Central memory CD8-positive, alpha-beta T cell (primary cell): ENCODE measurements around the gene REEP6.

Experiments used
- ATAC-seq: fragments of 150-1000 bp; cut with Tn5 transposase; replicated peaks from 2 replicates; pipeline ENCODE4 v1.10.0; 2022; ENCODE audit warnings: mild to moderate bottlenecking, moderate FRiP score, moderate number of reproducible peaks; ENCODE audit not compliant: poor library complexity, severe bottlenecking; ENCODE audit errors: extremely low read depth
- DNase-seq, 2 donors: peaks; one replicate each; pipeline ENCODE4 v3.0.0; 2021; ENCODE audit warnings: low spot score in 2 of 2
- H3K27ac Mint-ChIP-seq: one replicate; pipeline ENCODE4 v1.8.0; 2022; ENCODE audit warnings: low read depth, mild to moderate bottlenecking, moderate library complexity, mixed read lengths
- H3K27me3 Mint-ChIP-seq: one replicate; pipeline ENCODE4 v1.8.0; 2022; ENCODE audit warnings: mixed read lengths
- H3K36me3 Mint-ChIP-seq: one replicate; pipeline ENCODE4 v1.8.0; 2022; ENCODE audit warnings: mild to moderate bottlenecking, moderate library complexity, mixed read lengths; ENCODE audit not compliant: insufficient read depth
- H3K4me1 Mint-ChIP-seq: one replicate; pipeline ENCODE4 v1.8.0; 2022; ENCODE audit warnings: mixed read lengths
- H3K4me3 Mint-ChIP-seq: one replicate; pipeline ENCODE4 v1.8.0; 2022; ENCODE audit warnings: mild to moderate bottlenecking, moderate library complexity, mixed read lengths
- H3K9me3 Mint-ChIP-seq: one replicate; pipeline ENCODE4 v1.8.0; 2022; ENCODE audit warnings: mixed read lengths

Gene REEP6

DNA sequence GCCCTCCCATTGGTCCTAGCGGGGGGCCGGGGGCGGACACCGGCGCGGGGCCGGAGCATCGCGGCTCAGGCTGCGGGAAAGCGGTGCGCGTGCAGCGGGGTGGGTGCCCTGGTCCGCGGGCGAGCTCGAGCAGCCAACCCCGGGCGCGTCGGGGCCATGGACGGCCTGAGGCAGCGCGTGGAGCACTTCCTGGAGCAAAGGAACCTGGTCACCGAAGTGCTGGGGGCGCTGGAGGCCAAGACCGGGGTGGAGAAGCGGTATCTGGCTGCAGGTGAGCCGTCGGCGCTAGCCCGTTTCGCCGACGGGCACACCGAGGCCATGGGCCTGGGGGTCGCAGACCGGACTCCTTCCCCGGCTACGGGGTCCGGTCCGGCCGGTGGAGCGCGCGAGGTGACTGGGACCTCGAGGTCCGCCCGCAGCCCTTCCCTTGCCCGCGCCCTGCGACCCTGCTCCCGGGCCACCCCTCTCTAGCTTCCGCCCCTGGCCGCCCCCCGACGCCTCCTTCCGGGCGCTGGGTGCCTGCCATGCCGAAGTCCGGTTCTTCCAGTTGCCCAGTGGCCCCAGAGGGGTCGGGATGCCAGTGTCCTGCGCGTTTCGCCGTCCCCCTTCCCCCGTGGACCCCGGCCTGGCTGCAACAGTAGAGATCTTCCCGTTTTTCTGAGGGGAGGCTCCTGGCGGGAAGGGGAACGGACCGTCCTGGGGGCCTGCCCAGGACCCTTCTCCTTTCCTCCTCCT is at the start of gene REEP6:
TSS of gene REEP6 (plus strand) at position 68 of the 735 bp plus-strand sequence. CDS start at position 157, 89 bp downstream.
- peak; percentile 15 for ATAC-seq

DNA sequence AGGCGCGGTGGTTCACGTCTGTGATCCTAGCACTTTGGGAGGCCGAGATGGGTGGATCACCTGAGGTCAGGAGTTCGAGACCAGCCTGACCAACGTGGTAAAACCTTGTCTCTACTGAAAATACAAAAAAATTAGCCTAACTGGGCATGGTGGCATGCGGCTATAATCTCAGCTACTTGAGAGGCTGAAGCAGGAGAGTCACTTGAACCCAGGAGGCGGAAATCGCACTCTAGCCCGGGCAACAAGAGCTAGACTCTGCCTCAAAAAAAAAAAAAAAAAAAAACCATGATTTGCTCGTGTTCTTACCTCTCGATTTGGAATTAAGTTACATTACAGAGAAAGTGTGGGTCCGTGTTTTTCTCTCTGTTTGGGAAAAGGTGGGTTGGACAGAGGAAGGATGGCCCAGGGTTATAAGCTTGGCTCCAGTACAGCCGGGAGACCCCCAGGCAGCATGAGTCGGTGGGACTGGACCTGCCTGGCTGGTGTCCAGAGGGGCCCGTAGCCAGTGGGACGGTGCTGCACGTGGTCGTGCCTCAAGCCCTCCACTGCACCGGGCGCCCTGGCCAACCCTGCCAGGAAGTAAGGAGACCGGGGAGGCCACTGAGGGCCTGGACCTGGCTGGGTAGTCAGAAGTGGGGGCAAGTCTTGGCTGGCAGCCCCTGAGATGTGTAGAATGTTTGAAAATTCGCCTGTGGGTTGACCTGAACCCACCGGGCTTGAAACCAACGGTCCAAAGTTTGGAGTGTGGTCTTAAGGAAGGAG is 49.1 kb upstream of the REEP6 start:
- DNase-seq (no peak), ATAC-seq (no peak)
- H3K27ac Mint-ChIP-seq, result no peak overlapping the region
- peaks cover under 1% of the 10 kb centered on the region for H3K27me3 Mint-ChIP-seq
- peaks cover 59% of the 10 kb centered on the region for H3K36me3 Mint-ChIP-seq
- peak overlapping the region; percentile 98 for H3K4me3 Mint-ChIP-seq
- peaks cover 28% of the 10 kb centered on the region for H3K4me1 Mint-ChIP-seq
- H3K9me3 Mint-ChIP-seq, result no peaks in the 10 kb centered on the region

More for the DNA sequence above, at the start of gene REEP6:
- DNase-seq, result no peak
- Mint-ChIP-seq H3K9me3 (no peaks in the 10 kb centered on the region), H3K27ac (peak within 1 kb of the TSS; percentile 35), H3K27me3 (no peaks in the 10 kb centered on the region), H3K4me1 (peaks cover 18% of the 10 kb centered on the region), H3K4me3 (peak within 1 kb of the TSS; percentile 82), H3K36me3 (peaks cover 5% of the 10 kb centered on the region)

DNA sequence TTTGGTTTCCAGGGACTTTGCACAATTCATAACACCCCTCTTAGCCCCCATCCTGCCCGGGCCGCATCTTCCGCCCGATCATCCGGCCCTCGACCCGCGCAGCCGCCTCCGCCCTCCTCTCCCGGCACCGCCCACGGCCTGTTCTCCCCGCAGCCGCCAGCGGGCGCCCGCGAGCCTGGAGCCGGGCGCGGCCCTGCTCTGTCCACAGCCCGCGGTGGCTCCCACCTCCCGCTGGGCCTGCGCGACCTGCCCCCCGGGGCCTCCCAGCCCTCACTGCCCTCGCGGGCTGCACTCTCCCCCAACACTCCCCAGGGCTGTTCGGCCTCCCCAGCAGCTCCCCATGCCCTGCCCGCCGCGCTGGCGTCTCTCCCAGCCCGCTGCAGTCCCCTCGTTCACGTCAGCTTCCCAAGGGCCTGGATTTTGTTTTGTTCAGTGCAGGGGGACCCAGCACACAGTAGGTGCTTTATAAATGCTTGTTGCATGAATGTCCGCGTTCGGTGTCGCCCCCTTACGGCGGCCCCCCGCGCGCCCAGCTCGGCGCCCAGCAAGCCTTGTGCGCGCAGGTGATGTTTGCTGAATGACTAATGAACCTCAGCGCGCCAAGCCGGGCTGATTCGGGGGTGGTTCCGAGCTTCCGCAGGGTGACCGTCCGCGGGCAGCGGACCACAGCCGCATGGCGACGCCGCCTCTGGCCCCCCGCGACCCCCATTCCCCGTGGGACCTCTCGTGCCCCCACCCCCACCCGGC is 45.6 kb upstream of the REEP6 start:
- peak; percentile 85 for ATAC-seq
- no peaks in the 10 kb centered on the region for H3K9me3 Mint-ChIP-seq
- peak overlapping the region; percentile 55 for H3K27ac Mint-ChIP-seq
- H3K4me3 Mint-ChIP-seq, result peak overlapping the region; percentile 70
- H3K27me3 Mint-ChIP-seq, result peaks cover 31% of the 10 kb centered on the region
- H3K36me3 Mint-ChIP-seq, result peaks cover 48% of the 10 kb centered on the region
- DNase-seq, result peak; percentile 62 to 74
- H3K4me1 Mint-ChIP-seq, result peaks cover 21% of the 10 kb centered on the region

DNA sequence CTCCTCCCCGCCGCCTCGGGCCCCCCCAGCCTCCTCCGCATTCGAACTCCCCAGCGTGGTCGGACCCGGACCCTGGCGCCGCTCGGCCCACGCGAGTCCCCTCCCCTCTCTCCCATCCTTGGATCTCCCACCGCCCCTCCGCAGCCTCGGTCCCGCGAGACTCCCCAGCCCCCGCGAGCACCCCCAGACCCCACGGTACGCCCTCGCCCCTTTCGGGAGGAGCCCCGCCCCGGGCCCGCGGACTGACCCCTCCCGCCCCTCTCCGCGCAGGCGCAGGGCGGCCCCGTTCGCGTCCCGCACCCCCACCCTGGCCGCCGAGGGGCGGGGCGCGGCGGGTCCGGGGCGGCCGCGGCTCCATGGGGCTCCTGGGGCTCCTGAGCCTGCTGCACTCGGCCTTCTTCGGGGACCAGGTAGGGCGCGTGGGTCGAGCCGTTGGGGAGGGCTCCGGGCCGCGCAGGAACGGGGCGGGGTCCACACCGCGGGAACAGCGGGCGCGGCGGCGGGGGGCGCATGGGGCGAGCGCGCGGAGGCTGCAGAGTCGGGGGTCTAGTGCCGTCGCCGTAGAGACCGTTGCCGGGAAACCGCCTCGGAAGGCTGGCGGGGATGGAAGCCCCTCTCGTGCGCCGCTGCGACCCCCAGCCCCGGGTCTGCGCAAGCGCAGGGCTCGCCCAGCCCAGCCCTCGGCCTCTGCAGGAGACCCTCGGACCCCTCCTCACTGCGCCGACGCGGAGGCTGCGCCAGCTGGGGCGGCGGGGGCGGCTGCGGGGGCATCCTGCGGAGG is 44.9 kb upstream of the REEP6 start:
- H3K4me3 Mint-ChIP-seq, result peak overlapping the region; percentile 43
- no peak for ATAC-seq

DNA sequence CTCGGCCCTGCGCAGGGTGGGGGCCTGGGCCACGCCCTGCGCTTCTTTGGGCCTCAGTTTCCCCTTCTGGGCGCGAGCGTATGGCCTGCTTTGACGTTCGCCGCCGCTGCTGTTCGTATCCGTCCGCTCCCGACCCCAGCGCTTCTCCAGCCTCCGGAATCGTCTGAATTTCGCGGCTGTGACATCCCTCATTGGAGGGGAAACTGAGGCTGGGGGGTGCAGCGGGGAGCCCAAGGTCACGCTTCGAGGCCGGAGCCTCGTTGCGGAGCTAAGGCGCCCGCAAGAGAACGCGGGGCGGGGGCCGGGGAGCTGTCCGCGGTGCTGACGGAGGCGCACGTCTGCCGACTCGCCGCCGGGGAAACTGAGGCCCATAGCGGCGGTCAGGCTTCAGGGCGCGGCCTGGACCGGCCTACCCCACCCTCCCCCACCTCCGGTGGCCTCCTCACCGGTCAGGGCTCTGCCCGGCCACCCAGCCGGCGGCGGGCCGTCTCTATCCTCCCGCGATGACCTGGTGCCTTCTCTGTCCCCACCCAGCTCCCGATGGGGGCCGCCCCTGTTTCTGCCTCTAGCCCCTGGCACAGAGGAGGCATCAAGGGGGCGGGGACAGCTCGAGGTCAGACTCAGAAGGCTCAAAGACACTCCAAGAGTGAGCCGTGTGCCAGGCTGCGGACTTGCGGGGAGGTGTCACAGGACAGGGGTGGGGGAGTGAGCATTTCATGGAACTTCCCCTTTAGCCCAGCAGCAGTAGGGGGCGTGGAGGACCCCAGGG is 44.1 kb upstream of the REEP6 start:
- Mint-ChIP-seq H3K9me3 (no peaks in the 10 kb centered on the region), H3K4me3 (peak overlapping the region; percentile 43), H3K36me3 (peaks cover 33% of the 10 kb centered on the region), H3K27me3 (peaks cover 46% of the 10 kb centered on the region), H3K4me1 (peaks cover 23% of the 10 kb centered on the region), H3K27ac (no peak overlapping the region)
- DNase-seq, result no peak
- no peak for ATAC-seq

More for the DNA sequence above, 44.9 kb upstream of the REEP6 start:
- Mint-ChIP-seq H3K27me3 (peaks cover 39% of the 10 kb centered on the region), H3K36me3 (peaks cover 40% of the 10 kb centered on the region), H3K27ac (no peak overlapping the region), H3K4me1 (peaks cover 24% of the 10 kb centered on the region), H3K9me3 (no peaks in the 10 kb centered on the region)
- no peak for DNase-seq

DNA sequence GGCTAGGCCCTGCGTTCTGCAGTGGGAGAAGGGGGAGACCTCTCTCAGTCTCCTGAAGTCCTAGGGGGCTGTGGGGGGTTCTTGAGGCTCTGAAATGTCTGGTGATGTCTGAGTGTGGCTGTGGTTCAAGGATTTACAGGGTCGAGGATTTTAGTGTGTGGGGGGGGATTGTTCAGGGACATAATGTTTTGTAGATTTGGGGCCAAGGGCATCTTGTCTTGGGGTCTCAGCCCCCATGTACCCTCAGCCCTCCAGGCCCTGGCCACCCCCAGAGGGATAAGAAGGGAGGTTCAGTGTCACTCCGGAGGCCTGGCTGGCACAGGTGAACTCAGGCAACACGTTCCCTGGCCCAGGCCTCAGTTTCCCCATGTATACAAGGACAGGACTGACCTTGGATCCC is 43.5 kb upstream of the REEP6 start:
- peak overlapping the region; percentile 43 for H3K4me3 Mint-ChIP-seq
- peaks cover 27% of the 10 kb centered on the region for H3K36me3 Mint-ChIP-seq
- no peak overlapping the region for H3K27ac Mint-ChIP-seq
- peaks cover 52% of the 10 kb centered on the region for H3K27me3 Mint-ChIP-seq
- DNase-seq, result no peak
- no peak for ATAC-seq
- H3K9me3 Mint-ChIP-seq, result no peaks in the 10 kb centered on the region
- peaks cover 23% of the 10 kb centered on the region for H3K4me1 Mint-ChIP-seq

DNA sequence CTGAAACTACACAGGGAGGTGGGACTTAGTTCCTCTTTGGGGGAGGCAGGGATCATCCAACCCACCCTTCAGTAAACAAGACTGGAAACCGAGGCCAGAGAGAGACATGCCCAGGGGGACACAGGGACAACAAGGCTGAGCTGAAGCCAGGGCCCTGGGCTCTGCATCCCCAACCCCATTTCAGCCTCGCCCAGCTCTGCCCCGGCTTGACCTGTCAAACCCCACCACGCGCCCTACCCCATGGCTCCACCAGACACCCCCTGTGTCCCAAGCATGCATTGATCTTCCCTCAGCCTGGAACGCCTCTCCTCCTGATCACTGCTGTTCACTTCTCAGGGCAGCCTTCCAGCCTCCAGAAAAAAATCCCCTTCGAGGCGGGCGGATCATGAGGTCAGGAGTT is 43.0 kb upstream of the REEP6 start:
- H3K36me3 Mint-ChIP-seq, result peaks cover 22% of the 10 kb centered on the region
- no peak overlapping the region for H3K27ac Mint-ChIP-seq
- DNase-seq (no peak), ATAC-seq (no peak)
- H3K4me3 Mint-ChIP-seq, result peak overlapping the region; percentile 43
- peaks cover 23% of the 10 kb centered on the region for H3K4me1 Mint-ChIP-seq
- H3K9me3 Mint-ChIP-seq, result no peaks in the 10 kb centered on the region
- peaks cover 56% of the 10 kb centered on the region for H3K27me3 Mint-ChIP-seq

DNA sequence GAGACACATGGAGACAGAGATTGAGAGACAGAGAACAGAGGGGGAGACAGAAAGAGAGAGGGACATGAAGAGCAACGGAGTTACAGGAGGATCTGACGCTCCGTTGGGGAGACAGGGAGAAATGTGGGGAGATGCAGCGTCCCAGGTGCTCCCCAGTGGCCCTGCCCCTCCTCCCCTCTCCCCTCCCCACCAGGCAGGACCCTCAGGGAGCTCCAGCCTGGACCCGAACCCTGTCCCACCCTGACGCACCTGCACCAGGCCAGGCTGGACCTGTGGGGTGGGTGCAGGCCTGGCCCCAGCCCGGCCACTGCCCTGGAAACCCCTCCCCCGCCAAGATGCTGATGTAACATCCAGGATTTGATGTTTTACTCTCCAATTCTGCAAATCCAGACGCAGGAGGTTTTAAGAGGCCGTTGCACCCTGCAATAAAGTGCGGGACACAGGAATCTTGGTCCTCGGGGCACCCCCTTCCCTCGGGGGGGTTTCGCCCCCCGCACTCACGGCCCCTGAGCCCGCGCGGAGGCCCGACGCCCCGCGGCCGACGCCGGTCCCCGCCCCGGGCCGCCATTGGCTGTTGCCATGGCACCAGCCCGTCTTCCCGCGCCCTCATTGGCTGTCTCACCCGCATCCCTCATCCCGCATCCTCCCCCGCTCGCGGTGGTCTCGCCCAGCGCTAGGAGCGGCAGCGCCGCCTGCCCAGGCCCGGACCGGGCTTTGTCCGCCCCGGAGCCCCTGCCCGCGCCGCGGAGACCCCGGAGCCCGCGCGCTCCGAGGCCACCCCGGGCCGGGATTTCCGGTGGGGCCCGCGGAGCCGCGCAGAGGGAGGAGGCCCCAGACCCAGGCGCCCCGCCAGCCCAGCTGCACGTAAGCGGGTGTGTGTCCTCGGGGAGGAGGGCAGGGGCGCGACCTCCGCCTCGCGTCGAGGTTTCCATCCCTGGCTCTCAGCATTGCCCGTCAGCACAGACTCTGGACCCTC is 41.2 kb upstream of the REEP6 start, which contains the start of gene APC2:
TSS of gene APC2 (plus strand) at position 655 of the 976 bp plus-strand sequence. CDS start 2,881 bp downstream, outside the sequence.
- H3K27me3 Mint-ChIP-seq, result peaks cover 73% of the 10 kb centered on the region
- ATAC-seq (no peak), DNase-seq (no peak)
- H3K4me3 Mint-ChIP-seq, result peak within 1 kb of the TSS; percentile 31
- H3K9me3 Mint-ChIP-seq, result no peaks in the 10 kb centered on the region
- peaks cover 18% of the 10 kb centered on the region for H3K36me3 Mint-ChIP-seq
- H3K27ac Mint-ChIP-seq, result peak within 1 kb of the TSS; percentile 65
- peaks cover 25% of the 10 kb centered on the region for H3K4me1 Mint-ChIP-seq

DNA sequence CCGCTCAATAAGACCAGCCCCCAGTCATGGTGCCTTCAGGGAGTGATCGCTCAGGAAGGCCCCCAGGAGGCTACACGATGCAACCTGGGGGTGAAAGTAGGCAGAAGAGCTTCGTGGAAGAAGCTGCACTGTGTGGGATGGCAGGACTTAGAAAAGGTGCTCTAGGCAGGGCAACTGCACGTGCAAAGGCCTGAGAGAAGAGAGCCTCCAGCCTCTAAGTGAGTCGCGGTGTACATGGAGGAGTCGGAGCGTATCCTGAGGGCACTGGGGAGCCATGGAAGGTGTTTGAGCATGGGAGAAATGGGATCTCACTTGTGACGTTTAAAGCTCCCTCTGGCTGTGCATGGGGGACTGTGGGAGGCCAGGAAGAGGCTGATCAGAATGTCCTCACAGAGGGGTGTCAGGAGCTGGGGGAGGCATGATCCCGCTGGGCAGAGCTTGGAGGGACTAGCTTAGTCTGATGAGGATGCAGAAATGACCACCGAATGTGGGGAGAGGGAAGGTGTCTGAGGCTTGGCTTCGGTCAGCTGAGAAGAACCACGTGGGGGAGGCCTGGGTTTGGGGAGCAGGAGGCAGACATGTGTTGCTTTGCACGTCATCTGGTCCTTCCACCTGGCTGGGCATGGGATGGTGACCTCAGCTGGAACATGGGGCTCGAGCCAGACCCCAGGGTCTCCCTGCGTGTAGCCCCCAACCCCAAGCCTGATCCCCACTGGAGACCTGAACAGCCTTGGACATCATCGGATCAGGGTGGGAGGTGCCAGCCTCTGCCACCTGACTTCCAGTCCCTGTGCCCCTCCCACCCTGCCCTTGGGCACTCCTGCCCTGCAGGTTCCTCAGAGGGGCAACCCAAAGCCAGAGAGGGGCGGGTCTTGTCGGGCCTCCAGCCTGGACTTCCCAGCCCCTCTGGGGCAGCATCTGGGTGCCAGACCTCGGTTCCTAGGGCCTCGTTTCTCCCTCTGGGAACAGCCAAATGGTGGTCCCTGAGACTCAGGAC is 39.9 kb upstream of the REEP6 start:
- no peaks in the 10 kb centered on the region for H3K9me3 Mint-ChIP-seq
- DNase-seq (no peak), ATAC-seq (no peak)
- peak overlapping the region; percentile 0 for H3K4me3 Mint-ChIP-seq
- peaks cover 16% of the 10 kb centered on the region for H3K36me3 Mint-ChIP-seq
- peak overlapping the region; percentile 65 for H3K27ac Mint-ChIP-seq
- peaks cover 86% of the 10 kb centered on the region for H3K27me3 Mint-ChIP-seq
- H3K4me1 Mint-ChIP-seq, result peaks cover 28% of the 10 kb centered on the region
